ENCODE data around the gene PPP1R3F.
"Not testable (repeated sequence)": the region's sequence is repeated elsewhere in the genome, so short reads cannot be mapped to it uniquely, and the experiment has no call there.

Gene PPP1R3F

DNA sequence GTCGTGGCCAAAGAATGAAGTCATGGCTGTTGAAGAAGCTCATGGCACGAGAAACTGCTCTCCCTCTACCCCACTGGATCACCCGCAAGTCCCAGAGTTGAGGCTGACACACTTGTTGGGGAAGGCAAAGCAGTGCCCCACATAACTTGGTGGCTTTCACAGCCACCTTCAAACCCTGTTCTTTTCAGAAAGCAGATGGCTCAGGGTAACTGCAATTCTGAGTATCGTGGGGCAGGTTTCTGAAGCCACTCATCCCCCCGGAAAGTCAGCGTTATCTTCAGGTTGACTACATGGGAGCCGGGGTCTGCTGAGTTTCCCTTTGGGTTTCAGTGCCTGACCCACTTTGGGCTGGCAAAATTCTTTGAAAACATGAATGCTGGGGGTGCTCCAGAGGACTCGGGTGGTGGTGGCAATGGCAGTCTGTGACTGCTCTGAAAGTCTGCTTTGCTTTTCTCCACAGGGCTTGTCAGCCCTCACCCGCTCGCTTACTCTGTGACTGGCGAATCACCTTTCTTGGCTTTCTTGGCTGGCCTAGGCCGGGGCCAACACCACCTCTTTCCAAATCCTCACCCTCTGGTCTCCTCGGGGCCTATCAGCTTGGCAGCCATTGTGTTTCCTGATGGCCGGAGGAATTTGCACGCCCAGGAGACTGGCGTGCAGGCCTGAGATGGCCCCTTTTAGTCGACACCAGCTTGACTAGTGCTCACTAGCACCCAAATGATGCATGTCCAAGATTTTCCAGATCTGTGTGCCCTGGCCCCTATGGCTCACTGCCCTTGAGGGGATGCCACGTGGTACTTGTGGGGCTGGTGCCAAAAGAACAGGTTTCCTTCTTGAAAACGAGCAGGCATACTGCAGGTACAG is 7.3 kb downstream of the PPP1R3F start:
- DNase-seq, result peak; percentile 56 to 68

DNA sequence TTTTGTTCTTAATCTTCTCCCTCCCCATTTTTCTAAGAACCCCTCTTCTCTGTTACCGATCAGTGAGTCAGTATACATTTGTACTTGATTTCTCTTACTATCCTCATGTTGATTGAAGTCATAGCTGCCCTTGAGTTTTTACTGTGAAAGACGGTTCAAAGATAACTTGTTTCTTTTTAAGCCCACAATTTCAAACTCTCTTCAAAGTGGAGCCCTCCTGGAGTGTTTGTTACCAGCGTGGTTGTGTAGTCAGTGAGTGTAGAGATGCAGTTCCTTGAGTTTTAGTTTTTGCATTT is 7.9 kb downstream of the PPP1R3F start:
- DNase-seq, result no peak

DNA sequence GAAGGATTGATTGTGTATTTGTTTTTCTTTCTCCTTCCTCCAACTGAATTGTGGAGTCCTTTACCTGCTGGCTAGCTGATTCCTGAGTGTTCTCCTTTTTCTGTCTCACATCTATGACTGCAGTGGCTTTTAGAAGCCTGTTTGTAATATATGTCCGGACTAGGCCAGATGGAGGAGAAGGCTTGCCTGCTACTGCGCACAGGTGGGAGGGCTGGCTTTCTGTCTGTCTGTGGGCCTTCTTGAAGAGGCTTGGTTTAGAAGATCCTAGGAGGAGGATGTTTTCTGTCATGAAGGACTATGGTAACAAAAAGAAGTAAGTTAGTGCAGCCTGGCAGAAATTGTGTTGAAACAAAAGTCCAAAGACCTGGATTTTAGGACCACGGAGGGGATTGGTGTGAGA is 8.5 kb downstream of the PPP1R3F start:
- peak in 1 of 2 experiments; percentile 26 for DNase-seq

DNA sequence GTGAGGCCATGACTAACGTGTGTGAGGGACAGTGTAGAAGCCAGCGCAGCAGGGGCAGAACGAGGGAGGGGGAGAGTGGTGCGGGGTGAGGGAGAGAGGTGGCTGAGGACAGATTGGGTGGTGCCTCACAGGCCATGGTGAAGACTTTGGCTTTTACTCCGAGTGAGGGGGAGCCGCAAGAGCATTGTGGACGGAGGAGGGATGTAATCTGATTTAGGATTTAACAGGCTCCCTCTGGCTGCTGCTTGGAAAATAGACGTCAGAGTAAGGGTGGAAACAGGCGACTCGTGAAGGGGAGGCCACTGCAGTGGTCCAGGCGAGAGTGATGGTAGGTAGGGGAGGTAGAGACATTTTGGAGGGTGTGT is 13.0 kb downstream of the PPP1R3F start:
- DNase-seq, result no peak

DNA sequence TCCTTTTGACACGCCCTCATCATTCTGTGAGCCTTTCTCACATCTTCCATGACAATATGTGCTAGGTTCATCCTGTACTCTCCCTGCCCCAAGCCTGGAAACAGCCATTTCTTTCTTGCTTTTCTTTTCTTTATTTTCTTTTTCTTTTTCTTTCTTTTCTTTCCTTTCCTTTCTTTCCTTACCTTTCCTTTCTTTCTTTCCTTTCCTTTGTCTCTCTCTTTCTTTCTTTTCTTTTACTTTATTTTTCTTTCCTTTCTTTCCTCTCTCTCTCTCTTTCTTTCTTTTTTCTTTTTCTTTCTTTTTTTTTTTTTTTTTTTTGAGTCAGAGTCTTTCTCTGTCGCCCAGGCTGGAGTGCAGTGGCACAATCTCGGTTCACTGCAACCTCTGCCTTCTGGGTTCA is 14.6 kb downstream of the PPP1R3F start:
- DNase-seq, result no peak

DNA sequence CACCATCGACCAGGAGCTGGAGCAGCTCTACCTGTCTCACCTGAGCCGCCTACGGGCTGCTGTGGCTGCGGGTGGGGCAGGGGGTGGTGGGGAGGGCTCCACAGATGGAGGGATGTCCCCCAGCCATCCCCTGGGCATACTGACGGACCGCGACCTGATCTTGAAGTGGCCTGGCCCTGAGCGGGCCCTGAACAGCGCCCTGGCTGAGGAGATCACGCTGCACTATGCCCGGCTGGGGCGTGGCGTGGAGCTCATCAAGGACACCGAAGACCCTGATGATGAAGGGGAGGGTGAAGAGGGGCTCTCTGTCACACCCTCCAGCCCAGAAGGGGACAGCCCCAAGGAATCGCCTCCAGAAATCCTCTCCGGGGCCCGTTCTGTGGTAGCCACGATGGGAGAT is 16.5 kb downstream of the PPP1R3F start:
- DNase-seq, result no peak

DNA sequence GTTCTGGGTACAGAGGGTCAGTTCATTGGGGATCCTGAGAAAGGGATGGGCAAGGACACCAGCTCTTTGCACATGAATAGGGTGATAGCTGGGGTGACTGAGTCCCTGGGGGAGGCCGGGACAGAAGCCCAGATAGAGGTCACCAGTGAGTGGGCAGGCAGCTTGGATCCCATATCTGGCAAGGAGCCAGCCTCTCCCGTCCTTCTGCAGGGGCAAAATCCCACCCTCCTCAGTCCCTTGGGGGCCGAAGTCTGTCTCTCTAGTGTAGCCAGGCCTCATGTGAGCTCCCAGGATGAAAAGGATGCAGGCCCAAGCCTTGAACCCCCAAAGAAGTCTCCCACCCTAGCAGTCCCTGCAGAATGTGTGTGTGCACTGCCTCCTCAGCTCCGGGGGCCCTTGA is 17.0 kb downstream of the PPP1R3F start:
- DNase-seq, result no peak

DNA sequence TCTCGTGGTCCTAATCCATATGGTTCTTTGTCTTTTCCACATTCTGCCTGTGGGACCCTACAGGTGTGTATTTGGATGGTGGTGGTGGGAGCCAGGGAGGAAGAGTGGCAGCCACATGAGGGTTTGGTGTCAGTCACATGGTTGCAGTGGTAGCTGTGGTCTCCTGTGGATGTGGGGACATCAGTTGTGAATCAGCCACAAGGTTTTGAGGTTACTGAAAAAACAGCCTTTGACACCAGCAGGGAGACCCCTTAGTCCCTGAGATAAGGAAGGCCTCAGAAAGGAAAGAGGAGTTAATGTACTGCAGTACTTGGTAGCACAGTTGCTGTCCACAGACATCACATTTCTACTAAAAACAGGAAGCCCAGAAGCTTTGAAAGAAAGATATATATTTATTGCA is 18.1 kb downstream of the PPP1R3F start:
- DNase-seq, result no peak

DNA sequence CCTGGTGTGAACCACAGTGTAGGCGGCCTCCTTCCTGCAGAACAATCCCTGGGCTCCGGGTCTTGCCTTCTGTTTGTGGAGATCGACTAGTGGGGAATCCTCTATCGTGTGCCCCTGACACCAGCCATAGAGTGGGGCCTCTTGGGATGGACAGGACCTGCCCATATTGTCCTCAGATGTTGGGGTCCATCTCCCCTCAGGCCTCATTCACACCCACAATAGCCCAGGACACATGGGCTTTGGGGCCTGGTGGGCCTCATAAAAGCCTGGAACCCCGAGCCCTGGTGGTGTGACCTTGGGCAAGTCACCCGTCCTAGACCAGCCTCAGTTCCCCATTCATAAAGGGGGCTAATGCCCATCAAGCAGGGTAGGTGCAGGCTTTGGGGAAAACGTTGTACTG is 20.6 kb downstream of the PPP1R3F start:
- DNase-seq, result no peak

DNA sequence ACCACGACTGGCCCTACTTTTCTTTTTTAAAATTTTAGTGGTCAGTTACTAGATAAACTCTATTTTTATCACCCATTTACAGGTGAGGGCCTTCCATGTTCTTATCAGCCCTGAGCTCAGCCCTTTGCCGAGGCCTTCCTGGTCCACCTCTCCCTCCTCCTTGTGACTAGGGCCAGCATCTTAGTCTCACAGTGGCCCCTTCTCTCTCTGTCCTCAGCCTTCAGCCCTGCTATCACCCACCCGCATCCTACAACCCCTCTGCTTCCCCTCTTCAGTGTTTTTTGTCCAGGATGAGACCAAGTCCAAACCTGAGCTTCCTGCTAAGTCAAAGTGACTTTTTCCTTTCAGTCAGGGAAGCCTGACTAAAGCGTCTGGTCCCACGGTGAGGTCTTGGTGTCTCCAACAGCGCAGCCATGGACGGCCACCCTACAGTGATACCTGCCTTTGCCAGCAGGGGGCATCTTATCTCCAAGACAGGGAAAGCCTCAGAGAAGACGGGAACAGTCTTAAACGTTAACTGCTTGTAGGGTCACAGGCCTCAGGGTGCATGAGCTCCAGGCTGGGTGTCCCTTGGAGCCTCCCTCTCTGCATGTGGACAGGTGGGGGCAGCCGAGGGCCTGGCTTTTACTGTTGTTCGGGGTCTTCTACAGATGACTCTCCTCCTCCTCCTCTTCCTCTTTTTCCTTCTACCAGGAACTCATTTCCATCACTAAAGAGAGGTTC is 22.2 kb downstream of the PPP1R3F start:
- peak; percentile 87 to 90 for DNase-seq

DNA sequence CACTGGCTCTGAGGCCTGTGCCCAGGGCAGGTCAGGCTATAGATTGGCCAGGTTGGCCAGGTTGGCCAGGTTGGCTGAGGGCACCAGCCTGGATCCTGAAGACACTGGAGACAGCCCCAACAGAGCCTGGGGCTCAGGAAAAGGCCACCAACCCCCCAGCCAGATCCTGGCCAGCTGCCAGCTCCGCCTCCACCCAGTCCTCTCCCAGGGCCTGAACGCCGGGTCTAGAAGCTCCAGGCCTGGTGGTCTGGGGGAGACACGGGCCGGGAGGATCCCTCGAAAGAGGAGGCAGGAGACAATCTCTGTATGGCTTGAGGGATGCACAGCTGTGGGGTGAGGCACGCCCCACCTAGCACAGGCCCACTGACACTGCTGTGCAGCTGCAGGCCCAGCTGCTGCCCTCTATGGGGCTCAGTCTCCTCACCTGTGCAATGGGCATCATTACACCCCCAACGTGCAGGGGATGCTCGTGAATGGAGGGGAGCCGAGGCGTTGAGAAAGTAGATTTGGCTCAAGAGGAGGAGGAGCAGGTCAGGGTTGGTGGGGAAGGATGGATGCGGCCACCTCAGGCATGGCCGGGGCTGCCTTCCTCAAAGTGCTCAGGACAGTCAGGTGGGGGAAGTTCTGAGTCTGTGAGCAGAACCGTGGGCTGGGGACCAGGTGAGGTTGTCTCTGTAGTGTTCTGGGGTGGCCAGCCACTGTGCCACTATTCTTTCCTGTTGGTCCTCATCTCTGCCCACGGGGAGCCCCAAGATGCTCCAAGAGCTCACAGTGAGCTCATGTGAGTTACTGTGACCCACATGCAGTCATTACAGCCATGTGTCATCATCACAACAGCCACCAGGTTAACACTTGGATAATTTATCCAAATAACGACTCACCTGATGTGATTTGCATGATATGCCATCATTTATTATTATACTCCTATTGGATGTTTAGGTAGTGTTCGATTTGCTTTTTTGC is 23.1 kb downstream of the PPP1R3F start:
- DNase-seq, result no peak

DNA sequence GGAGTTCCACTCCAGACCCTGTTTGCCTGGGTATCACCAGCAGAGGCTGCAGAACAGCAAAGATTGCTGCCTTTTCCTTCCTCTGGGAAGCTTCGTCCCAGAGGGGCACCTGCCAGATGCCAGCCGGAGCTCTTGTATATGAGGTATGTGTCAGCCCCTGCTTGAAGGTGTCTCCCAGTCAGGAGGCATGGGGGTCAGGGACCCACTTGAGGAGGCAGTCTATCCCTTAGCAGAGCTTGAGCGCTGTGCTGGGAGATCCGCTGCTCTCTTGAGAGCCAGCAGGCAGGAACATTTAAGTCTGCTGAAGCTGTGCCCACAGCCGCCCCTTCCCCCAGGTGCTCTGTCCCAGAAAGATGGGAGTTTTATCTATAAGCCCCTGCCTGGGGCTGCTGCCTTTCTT is 29.7 kb downstream of the PPP1R3F start:
- not testable (repeated sequence) for DNase-seq

DNA sequence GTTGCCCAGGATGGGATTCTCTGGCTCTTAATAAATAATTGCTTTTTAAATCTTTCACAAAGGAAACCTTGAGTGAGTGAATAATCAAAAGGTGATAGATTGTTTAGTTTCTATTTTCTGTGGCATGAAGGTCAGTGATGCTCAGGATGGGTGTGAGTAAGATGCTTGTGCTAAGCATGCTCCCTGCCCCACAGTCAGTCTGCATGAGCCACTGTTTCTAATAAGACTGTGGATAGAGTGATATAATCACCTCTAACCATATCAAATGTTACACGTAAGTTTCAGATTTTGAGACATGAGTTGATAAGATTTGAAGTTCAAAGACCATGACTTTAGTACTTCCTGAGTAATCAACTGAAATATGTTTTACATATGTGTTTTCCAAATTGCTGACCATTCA is 31.1 kb downstream of the PPP1R3F start:
- no peak for DNase-seq

DNA sequence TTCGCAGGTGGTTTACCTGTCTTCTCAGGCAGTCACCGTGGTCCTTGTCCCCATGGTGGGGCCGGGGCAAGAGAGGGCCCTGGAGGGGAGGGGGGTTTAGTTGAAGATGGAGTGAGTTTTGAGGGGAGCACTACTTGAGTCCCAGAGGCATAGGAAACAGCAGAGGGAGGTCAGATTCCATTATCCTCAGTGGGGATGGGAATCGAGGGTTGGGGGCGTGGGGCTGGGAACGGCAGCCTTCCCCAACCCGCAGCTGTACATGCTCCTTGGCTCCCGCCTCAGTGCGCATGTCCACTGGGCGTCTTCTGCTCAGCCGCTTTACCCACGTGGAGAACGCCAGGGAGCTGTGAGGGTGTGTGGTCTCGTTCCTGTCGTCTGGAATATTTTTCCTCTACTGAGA is 33.8 kb downstream of the PPP1R3F start, which contains the start of gene GAGE10:
Gene GAGE10 (plus strand): TSS at position 301 of the 400 bp plus-strand sequence. CDS start 1,214 bp downstream, outside the sequence.
- no peak for DNase-seq

DNA sequence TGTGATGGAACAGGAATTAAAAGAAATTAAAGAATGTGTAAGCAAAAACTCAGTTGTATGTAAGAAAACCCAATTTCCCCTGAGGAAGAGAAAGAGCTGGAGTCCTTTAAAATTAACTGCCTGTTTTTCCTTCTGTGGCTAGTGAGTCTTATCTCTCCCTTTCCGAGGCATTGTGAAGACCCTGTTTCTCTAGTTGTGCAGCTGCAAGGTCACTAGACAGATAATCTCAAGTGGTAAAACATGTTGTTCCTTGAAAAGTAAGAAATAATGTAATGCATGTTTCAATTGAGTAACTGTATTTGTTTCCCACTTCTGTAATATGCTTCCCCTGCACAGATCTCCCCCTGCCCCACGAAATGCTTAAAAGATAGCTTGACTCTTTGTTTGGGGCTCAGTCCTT is 38.2 kb downstream of the PPP1R3F start:
- DNase-seq, result not testable (repeated sequence)

DNA sequence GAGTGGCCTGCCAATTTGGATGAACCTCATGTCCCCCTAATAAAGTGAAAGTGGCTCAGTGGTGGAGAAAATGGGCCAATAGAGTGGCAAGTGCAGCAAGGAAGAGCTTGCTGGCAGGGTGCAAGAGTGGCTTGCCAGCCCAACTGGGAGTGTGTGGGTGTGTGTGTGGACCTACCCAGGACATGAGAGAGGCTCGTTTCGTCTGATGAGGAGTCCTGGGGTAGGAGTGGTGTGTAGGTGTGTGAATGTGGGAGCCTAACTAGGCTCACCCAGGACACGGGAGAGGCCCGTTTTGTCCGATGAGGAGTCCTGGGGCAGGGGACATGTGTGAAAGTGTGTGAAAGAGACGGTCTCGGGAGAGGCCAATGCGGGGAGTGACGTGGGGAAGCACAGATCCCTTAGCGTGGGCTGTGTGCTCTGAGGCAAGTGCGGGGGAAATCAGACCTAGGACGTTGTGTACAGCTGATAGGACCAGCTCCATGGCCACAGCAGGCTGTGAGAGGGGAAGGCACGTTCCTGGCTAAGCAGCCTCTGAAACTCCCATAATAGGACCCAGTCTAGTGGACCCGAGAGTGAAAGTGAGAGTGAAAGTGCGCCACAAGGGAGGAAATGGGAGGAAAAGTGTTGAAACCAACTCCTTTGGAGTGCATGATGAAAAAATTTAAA is 39.1 kb downstream of the PPP1R3F start:
- peak in 1 of 2 experiments; percentile 35 for DNase-seq

DNA sequence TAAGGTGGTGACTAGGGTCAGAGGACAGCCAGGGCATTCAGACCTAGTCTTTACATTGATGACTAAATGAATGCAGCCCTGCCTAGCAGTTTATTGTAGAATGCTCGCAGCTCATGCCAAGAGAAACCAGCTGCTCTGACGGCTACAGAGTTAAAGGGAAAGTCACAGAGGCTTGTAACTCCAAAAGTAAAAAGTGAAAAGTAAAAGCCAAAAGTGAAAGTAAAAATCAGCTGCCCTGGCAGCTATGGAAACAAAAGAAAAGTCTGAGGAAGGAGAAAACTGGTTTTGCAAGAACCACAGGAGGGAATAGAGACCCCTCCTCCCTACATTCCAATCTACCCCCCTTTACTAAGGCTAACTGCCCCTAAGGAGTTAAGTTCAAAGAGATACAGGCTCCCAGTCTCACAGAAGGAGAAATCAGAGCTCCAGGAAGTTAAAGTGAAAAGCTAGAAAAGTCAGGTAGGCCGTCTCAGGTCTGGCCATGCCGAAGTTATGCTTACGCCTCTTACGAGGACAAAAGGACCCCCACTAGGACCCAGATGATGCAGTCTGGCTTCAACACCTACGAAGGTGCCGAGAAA is 39.9 kb downstream of the PPP1R3F start:
- no peak for DNase-seq

DNA sequence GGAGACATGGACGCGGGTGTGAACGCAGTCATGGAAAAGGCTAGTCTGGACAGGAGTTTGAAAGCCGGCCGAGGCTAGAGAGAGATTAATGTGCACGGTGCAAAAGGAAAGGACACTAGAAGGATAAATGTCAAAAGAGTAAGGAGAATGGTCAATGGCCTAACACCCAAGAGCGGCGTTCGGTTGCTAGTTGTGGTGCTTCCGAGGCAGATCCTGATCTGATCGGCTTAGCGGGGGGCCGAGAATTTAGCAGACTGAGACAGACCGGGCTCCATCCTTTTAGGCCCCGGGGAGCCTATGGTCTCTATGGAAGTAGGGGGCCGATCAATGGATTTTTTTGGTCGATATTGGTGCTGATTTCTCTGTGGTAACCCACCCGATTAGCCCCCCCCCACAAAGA is 40.8 kb downstream of the PPP1R3F start:
- DNase-seq, result no peak

DNA sequence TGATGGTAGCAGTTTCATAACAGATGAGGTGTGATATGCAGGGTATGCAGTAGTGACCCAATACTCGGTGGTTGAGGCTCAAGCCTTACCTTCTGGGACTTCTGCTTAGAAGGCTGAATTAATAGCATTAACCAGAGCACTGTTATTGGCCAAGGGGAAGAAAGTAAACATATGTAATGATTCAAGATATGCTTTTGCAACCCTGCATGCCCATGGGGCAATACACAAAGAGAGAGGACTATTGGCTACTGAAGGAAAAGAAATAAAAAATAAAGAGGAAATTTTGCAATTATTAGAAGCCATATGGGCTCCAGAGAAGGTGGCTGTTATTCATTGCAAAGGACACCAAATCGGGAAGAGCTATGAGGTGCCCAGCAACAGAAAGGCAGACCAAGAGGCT is 42.6 kb downstream of the PPP1R3F start:
- DNase-seq, result no peak

DNA sequence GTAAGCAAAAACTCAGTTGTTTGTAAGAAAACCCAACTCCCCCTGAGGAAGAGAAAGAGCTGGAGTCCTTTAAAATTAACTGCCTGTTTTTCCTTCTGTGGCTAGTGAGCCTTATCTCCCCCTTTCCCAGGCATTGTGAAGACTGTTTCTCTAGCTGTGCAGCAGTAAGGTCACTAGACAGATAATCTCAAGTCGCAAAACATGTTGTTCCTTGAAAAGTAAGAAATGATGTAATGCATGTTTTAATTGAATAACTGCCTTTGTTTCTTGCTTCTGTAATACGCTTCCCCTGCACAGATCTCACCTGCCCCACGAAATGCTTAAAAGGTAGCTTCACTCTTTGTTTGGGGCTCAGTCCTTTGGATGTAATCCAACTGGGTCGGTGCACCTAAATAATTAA is 46.5 kb downstream of the PPP1R3F start:
- no peak for DNase-seq

DNA sequence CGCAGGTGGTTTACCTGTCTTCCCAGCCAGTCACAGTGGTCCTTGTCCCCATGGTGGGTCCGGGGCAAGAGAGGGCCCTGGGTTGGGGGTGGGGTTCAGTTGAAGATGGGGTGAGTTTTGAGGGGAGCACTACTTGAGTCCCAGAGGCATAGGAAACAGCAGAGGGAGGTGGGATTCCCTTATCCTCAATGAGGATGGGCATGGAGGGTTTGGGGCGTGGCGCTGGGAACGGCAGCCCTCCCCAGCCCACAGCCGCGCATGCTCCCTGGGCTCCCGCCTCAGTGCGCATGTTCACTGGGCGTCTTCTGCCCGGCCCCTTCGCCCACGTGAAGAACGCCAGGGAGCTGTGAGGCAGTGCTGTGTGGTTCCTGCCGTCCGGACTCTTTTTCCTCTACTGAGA is 52.1 kb downstream of the PPP1R3F start, which contains the start of gene GAGE12J:
Gene GAGE12J (plus strand): TSS at position 301 of the 400 bp plus-strand sequence. CDS start 1,157 bp downstream, outside the sequence.
- not testable (repeated sequence) for DNase-seq

DNA sequence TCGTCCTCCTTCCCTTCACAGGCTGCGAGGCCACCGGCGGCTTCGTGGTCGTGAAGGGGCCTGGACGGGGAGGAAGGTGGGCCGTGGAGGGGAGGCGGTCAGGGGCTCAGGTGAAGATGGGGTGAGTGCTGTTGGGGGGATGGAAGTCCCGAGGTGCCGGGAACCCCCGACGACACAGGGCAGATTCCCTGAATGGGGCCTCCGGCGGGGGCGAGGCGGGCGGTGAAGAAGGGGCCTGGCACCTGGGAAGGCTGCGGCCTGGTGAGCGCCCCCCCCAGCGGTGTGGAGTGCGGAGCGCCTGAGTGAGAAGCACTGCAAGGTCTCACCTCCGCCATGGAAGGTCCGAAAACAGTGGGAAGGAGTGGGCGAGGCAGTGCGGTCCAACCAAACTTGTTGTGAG is 52.7 kb downstream of the PPP1R3F start:
- not testable (repeated sequence) for DNase-seq

Data from activated T-cell treated with anti-CD3 and anti-CD28 coated beads, Interleukin-2, amount 50 U/mL, for 48 hours (primary cell).